CD4-positive, CD25-positive, alpha-beta regulatory T cell (primary cell): ENCODE results near the gene EMX1. TPM values are rescaled to one million over a fixed set of nuclear protein-coding genes. Genes with fewer than 3 reads are reported as not detected.

ENCODE experiments used
- ATAC-seq, 2 donors: fragments of 150-1000 bp; cut with Tn5 transposase; one replicate each; pipeline ENCODE4 v1.10.0; 2021; ENCODE audit warnings: low read depth in 2 of 2, moderate number of reproducible peaks in 2 of 2, moderate library complexity in 1 of 2
- DNase-seq, 3 donors: peaks; one replicate each; pipeline versions ENCODE4 v3.0.0 to v3.0.0-alpha.2; 2012 to 2022; ENCODE audit warnings: mixed read lengths in 1 of 3
- H3K27ac ChIP-seq: one replicate; pipeline ENCODE4 v1.7.0; 2013; ENCODE audit warnings: mild to moderate bottlenecking, low read length; ENCODE audit not compliant: insufficient read depth, poor library complexity, severe bottlenecking
- H3K27me3 ChIP-seq: one replicate; pipeline ENCODE4 v1.7.0; 2013; ENCODE audit warnings: low read length; ENCODE audit not compliant: control insufficient read depth, insufficient read depth
- H3K36me3 ChIP-seq: one replicate; pipeline ENCODE4 v1.7.0; 2013; ENCODE audit warnings: mild to moderate bottlenecking, low read length, moderate library complexity; ENCODE audit not compliant: control insufficient read depth, insufficient read depth
- H3K4me1 ChIP-seq: 2 replicates; pipeline ENCODE4 v1.7.0; 2013; ENCODE audit warnings: mild to moderate bottlenecking, low read length; ENCODE audit not compliant: insufficient read depth, control insufficient read depth, poor library complexity, severe bottlenecking
- H3K4me3 ChIP-seq: one replicate; pipeline ENCODE4 v1.7.0; 2013; ENCODE audit warnings: low read depth, mild to moderate bottlenecking, low read length, moderate library complexity
- H3K9me3 ChIP-seq, 2 experiments: 1 replicate in 1 of 2; 2 replicates in 1 of 2; pipeline ENCODE4 v1.7.0; 2013; ENCODE audit warnings: low read length in 2 of 2, mild to moderate bottlenecking in 1 of 2, moderate library complexity in 1 of 2; ENCODE audit not compliant: control insufficient read depth in 2 of 2
- H3K27ac Mint-ChIP-seq, 3 donors: one replicate each; pipeline ENCODE4 v1.8.0; 2020 to 2022; ENCODE audit warnings: mild to moderate bottlenecking in 3 of 3, mixed read lengths in 3 of 3, moderate library complexity in 2 of 3
- H3K27me3 Mint-ChIP-seq: one replicate; pipeline ENCODE4 v1.8.0; 2022; ENCODE audit warnings: mild to moderate bottlenecking, mixed read lengths
- H3K36me3 Mint-ChIP-seq: one replicate; pipeline ENCODE4 v1.8.0; 2020; ENCODE audit warnings: mixed read lengths
- H3K4me1 Mint-ChIP-seq, 4 donors: one replicate each; pipeline ENCODE4 v1.8.0; 2020 to 2022; ENCODE audit warnings: mixed read lengths in 4 of 4, mild to moderate bottlenecking in 1 of 4
- H3K4me3 Mint-ChIP-seq, 4 donors: one replicate each; pipeline ENCODE4 v1.8.0; 2020 to 2022; ENCODE audit warnings: mild to moderate bottlenecking in 4 of 4, mixed read lengths in 4 of 4, moderate library complexity in 3 of 4
- H3K9me3 Mint-ChIP-seq, 7 donors: one replicate each; pipeline ENCODE4 v1.8.0; 2020 to 2022; ENCODE audit warnings: mixed read lengths in 7 of 7, mild to moderate bottlenecking in 3 of 7, moderate library complexity in 2 of 7
- polyA plus RNA-seq, 4 donors: library from polyadenylated mRNA; unstranded; fragments of 300-500 nt; fragmentation: Illumina TruSeq; gene quantifications; one replicate each; pipeline ENCODE4 v1.2.3, GENCODE V29; 2021
- total RNA-seq: library from RNA; stranded (reverse); gene quantifications from one replicate; pipeline ENCODE4 v1.2.3, GENCODE V29; 2022

EMX1 gene
- total and polyA plus RNA-seq, 5 donors from 2014 or later: not detected

DNA sequence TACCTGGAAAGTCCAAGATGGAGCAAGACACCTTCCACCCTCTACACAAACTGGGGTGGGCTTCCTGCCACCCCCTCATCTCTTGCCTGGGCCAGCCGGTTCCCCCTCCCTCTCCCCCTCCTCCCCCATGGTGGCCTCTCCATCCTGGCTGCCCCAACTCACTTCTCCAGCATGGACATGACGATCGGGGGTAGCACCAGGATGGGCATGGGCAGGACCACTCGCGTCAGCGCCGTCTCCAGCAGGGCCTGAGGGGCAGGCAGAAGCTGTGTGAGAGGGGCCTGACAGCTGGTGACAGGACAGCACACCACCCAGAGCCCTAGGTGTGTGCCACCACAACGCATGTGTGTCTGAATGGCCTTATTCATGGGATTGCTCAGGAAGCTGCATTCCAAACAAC, 51.0 kb downstream of the EMX1 start:
- no peak overlapping the region for H3K27ac Mint-ChIP-seq
- no peaks in the 10 kb centered on the region for H3K36me3 ChIP-seq
- no peak for ATAC-seq

GRCh38 chr2:72969706-72970105, 52.4 kb downstream of the EMX1 start:
- Histone ChIP-seq H3K9me3 (no peaks in the 10 kb centered on the region), H3K27me3 (no peaks in the 10 kb centered on the region), H3K4me1 (no peaks in the 10 kb centered on the region), H3K4me3 (no peak overlapping the region), H3K27ac (no peak overlapping the region), H3K36me3 (no peaks in the 10 kb centered on the region)
- H3K4me1 Mint-ChIP-seq: peaks cover 0 to 4% (median 0%) of the 10 kb centered on the region in 4 donors
- H3K27ac Mint-ChIP-seq: no peak overlapping the region
- peaks cover 5% of the 10 kb centered on the region for H3K27me3 Mint-ChIP-seq
- ATAC-seq (no peak), DNase-seq (no peak)
- no peaks in the 10 kb centered on the region for H3K36me3 Mint-ChIP-seq
- no peaks in the 10 kb centered on the region for H3K9me3 Mint-ChIP-seq
- H3K4me3 Mint-ChIP-seq: no peak overlapping the region

More for the DNA sequence above, 51.0 kb downstream of the EMX1 start:
- no peak overlapping the region for H3K27ac ChIP-seq
- H3K9me3 ChIP-seq: no peaks in the 10 kb centered on the region
- Mint-ChIP-seq H3K36me3 (no peaks in the 10 kb centered on the region), H3K27me3 (no peaks in the 10 kb centered on the region), H3K9me3 (no peaks in the 10 kb centered on the region), H3K4me1 (no peaks in the 10 kb centered on the region), H3K4me3 (no peak overlapping the region)
- no peaks in the 10 kb centered on the region for H3K4me1 ChIP-seq
- DNase-seq: no peak
- no peak overlapping the region for H3K4me3 ChIP-seq
- no peaks in the 10 kb centered on the region for H3K27me3 ChIP-seq

DNA sequence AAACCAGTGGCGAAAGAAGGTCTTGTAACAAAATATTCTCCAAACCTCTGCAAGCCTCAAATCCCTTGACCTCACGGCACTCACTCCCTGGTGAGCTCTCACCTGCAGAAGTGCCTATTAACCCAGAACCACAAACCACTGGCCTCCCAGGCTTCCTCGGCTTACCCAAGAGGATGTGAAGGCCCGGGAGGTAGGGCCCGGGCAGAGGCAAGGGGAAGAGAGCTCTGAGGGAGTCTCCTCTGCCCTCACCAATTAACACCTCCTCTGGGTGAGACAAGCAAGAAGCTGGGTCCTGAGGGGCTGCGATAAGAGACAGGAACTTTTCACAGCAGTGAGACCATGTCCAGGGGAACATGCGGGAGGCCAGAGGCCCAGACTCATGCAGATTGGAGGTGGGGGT, 53.7 kb downstream of the EMX1 start:
- no peak overlapping the region for H3K27ac ChIP-seq
- Mint-ChIP-seq H3K27ac (no peak overlapping the region), H3K9me3 (no peaks in the 10 kb centered on the region), H3K27me3 (peaks cover 5% of the 10 kb centered on the region), H3K36me3 (no peaks in the 10 kb centered on the region), H3K4me1 (peaks cover 0 to 4% (median 0%) of the 10 kb centered on the region in 4 donors), H3K4me3 (no peak overlapping the region)
- H3K4me3 ChIP-seq: no peak overlapping the region
- no peaks in the 10 kb centered on the region for H3K27me3 ChIP-seq
- DNase-seq: no peak
- no peak for ATAC-seq
- no peaks in the 10 kb centered on the region for H3K4me1 ChIP-seq
- no peaks in the 10 kb centered on the region for H3K9me3 ChIP-seq
- no peaks in the 10 kb centered on the region for H3K36me3 ChIP-seq

GRCh38 chr2:72972352-72973136, 55.2 kb downstream of the EMX1 start:
- H3K27ac ChIP-seq: no peak overlapping the region
- Mint-ChIP-seq H3K27ac (no peak overlapping the region), H3K27me3 (peaks cover 5% of the 10 kb centered on the region), H3K36me3 (no peaks in the 10 kb centered on the region), H3K4me1 (peaks cover 0 to 4% (median 0%) of the 10 kb centered on the region in 4 donors), H3K9me3 (no peaks in the 10 kb centered on the region), H3K4me3 (no peak overlapping the region)
- H3K27me3 ChIP-seq: no peaks in the 10 kb centered on the region
- DNase-seq (no peak), ATAC-seq (no peak)
- no peak overlapping the region for H3K4me3 ChIP-seq
- H3K9me3 ChIP-seq: no peaks in the 10 kb centered on the region
- no peaks in the 10 kb centered on the region for H3K4me1 ChIP-seq
- H3K36me3 ChIP-seq: no peaks in the 10 kb centered on the region

DNA sequence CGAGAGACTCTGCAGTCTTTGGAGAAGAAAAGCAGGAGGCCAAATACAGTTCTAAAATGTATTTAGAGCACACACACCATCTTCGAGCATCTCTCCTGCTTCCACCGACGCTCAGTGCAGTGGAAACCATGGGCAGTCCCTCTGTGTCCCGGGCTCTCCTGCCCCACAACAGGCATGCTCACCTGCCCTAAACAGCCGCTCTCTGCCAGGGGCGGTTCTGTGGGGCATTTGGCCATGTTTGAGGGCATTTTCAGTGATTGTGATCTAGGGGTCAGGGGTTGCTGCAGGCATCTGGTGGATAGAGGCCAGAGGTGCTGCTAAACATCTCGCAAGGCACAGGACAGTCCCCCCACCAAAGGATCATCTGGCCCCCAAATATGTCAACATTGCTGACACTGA, 55.8 kb downstream of the EMX1 start:
- no peak overlapping the region for H3K4me3 Mint-ChIP-seq
- no peaks in the 10 kb centered on the region for H3K9me3 Mint-ChIP-seq
- Histone ChIP-seq H3K9me3 (no peaks in the 10 kb centered on the region), H3K27ac (no peak overlapping the region), H3K4me1 (no peaks in the 10 kb centered on the region), H3K4me3 (no peak overlapping the region), H3K27me3 (no peaks in the 10 kb centered on the region), H3K36me3 (no peaks in the 10 kb centered on the region)
- no peak for DNase-seq
- peaks cover 0 to 4% (median 0%) of the 10 kb centered on the region in 4 donors for H3K4me1 Mint-ChIP-seq
- peaks cover 5% of the 10 kb centered on the region for H3K27me3 Mint-ChIP-seq
- H3K36me3 Mint-ChIP-seq: no peaks in the 10 kb centered on the region
- ATAC-seq: no peak
- no peak overlapping the region for H3K27ac Mint-ChIP-seq

- no peak overlapping the region for H3K27ac Mint-ChIP-seq
- no peak overlapping the region for H3K4me3 ChIP-seq
- ATAC-seq (peak; percentile 52 to 60), DNase-seq (peak in 2 of 3 donors; percentile 30 to 50)
- peaks cover 0 to 4% (median 0%) of the 10 kb centered on the region in 4 donors for H3K4me1 Mint-ChIP-seq
- no peaks in the 10 kb centered on the region for H3K4me1 ChIP-seq
- H3K27me3 Mint-ChIP-seq: peaks cover 5% of the 10 kb centered on the region
- no peak overlapping the region for H3K27ac ChIP-seq
- H3K27me3 ChIP-seq: no peaks in the 10 kb centered on the region
- no peaks in the 10 kb centered on the region for H3K9me3 Mint-ChIP-seq
- no peaks in the 10 kb centered on the region for H3K9me3 ChIP-seq
- H3K4me3 Mint-ChIP-seq: no peak overlapping the region
- H3K36me3 Mint-ChIP-seq: no peaks in the 10 kb centered on the region
- no peaks in the 10 kb centered on the region for H3K36me3 ChIP-seq
Measured at GRCh38 chr2:72973566-72974435, 56.5 kb downstream of the EMX1 start.

GRCh38 chr2:72974436-72974754, 57.1 kb downstream of the EMX1 start:
- no peaks in the 10 kb centered on the region for H3K27me3 ChIP-seq
- Mint-ChIP-seq H3K27ac (no peak overlapping the region), H3K4me3 (no peak overlapping the region), H3K36me3 (no peaks in the 10 kb centered on the region), H3K27me3 (peaks cover 5% of the 10 kb centered on the region), H3K4me1 (peaks cover 0 to 4% (median 0%) of the 10 kb centered on the region in 4 donors), H3K9me3 (no peaks in the 10 kb centered on the region)
- H3K4me3 ChIP-seq: no peak overlapping the region
- ATAC-seq (no peak), DNase-seq (no peak)
- no peaks in the 10 kb centered on the region for H3K9me3 ChIP-seq
- no peaks in the 10 kb centered on the region for H3K36me3 ChIP-seq
- no peak overlapping the region for H3K27ac ChIP-seq
- H3K4me1 ChIP-seq: no peaks in the 10 kb centered on the region
